Measurements from ENCODE around the gene NKPD1. TPM values are rescaled to one million over a fixed set of nuclear protein-coding genes. Genes with fewer than 3 reads are reported as not detected.

NKPD1 gene
- total RNA-seq, 2 donors from 2014 or later = 0.49 to 0.81 TPM

DNA sequence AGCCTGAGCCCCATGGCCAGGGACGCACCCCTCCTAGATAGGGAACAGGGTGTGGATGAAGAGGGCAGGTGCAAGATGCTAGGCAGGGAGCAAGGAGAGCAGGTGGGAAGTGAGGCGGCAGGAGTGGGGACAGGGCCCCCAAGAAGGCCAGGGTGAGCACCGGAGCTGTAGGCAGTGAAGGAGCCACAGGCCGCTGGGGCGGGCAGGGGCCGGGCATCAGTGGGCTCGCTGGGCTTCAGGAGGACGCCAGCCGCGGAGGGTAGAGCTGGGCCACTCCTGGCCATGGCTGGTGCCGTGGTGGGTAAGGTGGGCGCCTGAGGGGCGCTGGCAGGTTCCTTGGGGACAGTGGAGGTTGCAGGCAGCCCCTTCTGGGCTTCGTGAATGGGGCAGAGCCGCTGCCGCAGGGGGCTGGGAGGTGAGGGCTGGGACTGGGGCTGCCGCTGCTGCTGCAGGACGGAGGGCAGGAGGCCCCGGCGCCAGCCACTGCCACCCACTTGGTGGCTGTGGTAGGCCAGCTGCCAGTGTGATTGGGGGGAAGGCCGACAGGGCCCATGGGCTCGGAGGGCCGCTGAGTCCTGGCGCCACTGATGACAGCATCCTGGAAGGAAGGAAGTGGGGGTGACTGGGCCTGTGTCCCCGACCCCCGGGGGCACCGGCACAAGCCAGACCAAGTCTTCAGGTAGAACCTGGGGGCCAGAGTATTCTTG lies 2.1 kb downstream of the NKPD1 start:
- DNase-seq (ENCODE audit: low spot score) (no peak), ATAC-seq (ENCODE audit: insufficient number of reproducible peaks, low FRiP score, low read depth) (no peak)
- Histone ChIP-seq H3K9me3 (no peaks in the 10 kb centered on the region), H3K4me3 (no peak overlapping the region), H3K36me3 (no peaks in the 10 kb centered on the region), H3K27ac (no peak overlapping the region), H3K27me3 (replicated peaks; ENCODE audit: insufficient read depth) (no peaks in the 10 kb centered on the region), H3K4me1 (ENCODE audit: control insufficient read depth in 1 of 2, low read depth in 2 of 2) (peaks cover 1 to 3% of the 10 kb centered on the region in 2 donors)
- TF ChIP-seq, protein P1, sequence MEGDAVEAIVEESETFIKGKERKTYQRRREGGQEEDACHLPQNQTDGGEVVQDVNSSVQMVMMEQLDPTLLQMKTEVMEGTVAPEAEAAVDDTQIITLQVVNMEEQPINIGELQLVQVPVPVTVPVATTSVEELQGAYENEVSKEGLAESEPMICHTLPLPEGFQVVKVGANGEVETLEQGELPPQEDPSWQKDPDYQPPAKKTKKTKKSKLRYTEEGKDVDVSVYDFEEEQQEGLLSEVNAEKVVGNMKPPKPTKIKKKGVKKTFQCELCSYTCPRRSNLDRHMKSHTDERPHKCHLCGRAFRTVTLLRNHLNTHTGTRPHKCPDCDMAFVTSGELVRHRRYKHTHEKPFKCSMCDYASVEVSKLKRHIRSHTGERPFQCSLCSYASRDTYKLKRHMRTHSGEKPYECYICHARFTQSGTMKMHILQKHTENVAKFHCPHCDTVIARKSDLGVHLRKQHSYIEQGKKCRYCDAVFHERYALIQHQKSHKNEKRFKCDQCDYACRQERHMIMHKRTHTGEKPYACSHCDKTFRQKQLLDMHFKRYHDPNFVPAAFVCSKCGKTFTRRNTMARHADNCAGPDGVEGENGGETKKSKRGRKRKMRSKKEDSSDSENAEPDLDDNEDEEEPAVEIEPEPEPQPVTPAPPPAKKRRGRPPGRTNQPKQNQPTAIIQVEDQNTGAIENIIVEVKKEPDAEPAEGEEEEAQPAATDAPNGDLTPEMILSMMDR (IDR thresholded peaks at IDR 0.05) = no peak

DNA sequence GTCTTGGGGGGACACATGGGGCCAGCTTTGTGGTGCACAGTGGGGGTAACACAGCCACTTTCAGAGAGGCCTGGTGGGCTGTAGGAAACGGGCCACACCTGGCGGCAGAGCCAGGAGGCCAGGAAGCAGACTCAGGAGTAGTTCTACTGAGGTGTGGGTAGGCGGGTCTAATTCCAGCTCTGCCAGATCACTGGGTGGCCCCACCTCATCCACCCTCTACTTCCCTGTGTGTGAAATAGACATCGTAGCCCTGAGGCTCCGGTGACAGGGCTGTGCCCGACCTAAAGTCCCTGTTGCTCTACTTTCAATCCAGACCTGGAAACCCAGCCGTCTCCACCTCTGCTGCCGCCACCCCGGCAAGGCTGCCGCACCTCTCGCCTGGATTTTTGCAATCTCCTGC lies 4.0 kb downstream of the NKPD1 start:
- ATAC-seq (ENCODE audit: insufficient number of reproducible peaks, low FRiP score, low read depth) (no peak), DNase-seq (ENCODE audit: low spot score) (no peak)
- no peaks in the 10 kb centered on the region for H3K27me3 ChIP-seq (replicated peaks; ENCODE audit: insufficient read depth)
- TF ChIP-seq, protein P1 (IDR thresholded peaks at IDR 0.05) = no peak
- no peak overlapping the region for H3K27ac ChIP-seq
- no peaks in the 10 kb centered on the region for H3K36me3 ChIP-seq
- H3K4me3 ChIP-seq = no peak overlapping the region
- H3K9me3 ChIP-seq = no peaks in the 10 kb centered on the region
- peaks cover 7 to 22% of the 10 kb centered on the region in 2 donors for H3K4me1 ChIP-seq (ENCODE audit: control insufficient read depth in 1 of 2, low read depth in 2 of 2)

DNA sequence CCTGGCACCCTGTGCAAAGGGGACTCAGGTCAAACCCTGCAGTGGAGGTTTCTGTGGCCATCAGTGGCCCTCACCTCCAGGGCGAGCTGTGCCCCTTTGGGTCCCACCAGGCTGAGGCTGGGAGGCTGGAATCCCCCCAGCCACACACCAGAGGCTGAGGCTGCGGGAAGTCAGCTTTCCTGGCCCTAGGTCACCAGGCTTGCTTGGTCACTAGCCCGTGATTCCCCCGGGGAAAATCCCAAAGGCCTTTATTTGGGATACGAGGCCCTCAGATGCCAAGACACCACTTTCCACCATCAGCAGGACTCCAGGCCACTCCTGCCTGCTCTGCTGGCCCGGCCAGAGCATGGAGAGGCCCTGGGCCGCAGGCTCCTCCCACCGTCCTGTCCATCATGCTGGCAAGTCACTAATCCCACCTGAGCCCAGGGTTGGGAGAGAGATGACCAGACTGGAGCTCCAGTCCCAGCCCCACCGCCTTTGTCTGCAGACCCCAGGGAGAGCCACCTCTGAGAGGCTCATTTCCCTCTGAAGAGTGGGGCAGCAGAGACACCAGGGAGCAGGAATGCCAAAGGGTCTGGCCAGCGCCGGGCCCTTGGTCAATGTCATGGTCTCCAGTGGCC lies 4.7 kb downstream of the NKPD1 start:
- Histone ChIP-seq H3K27ac (no peak overlapping the region), H3K4me1 (ENCODE audit: control insufficient read depth in 1 of 2, low read depth in 2 of 2) (peaks cover 7 to 25% of the 10 kb centered on the region in 2 donors), H3K4me3 (no peak overlapping the region), H3K36me3 (no peaks in the 10 kb centered on the region), H3K9me3 (no peaks in the 10 kb centered on the region), H3K27me3 (replicated peaks; ENCODE audit: insufficient read depth) (no peaks in the 10 kb centered on the region)
- ATAC-seq (ENCODE audit: insufficient number of reproducible peaks, low FRiP score, low read depth) (no peak), DNase-seq (ENCODE audit: low spot score) (no peak)
- TF ChIP-seq, protein P1 (IDR thresholded peaks at IDR 0.05) = no peak

DNA sequence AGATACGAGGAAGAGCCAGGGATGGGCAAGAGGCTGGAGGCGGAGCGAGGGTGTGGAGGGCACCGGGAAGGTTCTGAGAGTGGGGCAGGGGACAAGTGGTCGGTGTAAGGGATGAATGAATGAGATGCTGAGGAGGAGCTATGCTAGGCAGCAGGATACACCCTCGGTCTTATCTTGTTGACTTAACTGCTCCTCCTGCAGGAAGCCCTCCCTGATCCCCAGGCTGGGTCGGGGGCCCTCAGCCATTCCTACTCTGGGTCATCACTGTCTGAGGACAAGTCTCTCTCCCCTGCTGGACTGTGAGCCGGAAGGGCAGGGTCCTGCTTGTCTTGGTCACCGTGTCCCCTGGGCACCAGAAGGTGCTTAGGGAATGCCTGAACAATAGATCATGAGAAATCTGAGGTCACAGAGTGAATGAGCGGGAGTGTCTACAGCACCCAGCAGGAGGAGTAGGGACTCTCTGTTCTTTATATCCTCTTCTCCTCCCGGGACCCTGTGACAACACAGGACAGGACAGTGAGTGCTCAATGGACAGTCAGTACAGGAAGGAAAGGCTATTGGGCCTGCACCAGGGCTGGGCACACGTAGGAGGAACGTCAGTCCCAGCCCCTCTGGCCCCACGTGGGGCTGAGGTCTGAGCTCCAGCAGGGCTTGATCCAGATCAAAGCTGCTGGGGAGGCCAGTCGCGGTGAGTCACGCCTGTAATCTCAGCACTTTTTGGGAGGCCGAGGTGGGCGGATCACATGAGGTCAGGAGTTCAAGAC lies 6.5 kb downstream of the NKPD1 start:
- no peaks in the 10 kb centered on the region for H3K36me3 ChIP-seq
- ATAC-seq (ENCODE audit: insufficient number of reproducible peaks, low FRiP score, low read depth) (no peak), DNase-seq (ENCODE audit: low spot score) (no peak)
- H3K4me1 ChIP-seq (ENCODE audit: control insufficient read depth in 1 of 2, low read depth in 2 of 2) = peaks cover 7 to 25% of the 10 kb centered on the region in 2 donors
- TF ChIP-seq, protein P1 (IDR thresholded peaks at IDR 0.05) = no peak
- no peaks in the 10 kb centered on the region for H3K9me3 ChIP-seq
- H3K27ac ChIP-seq = no peak overlapping the region
- H3K4me3 ChIP-seq = peak overlapping the region; percentile 60
- no peaks in the 10 kb centered on the region for H3K27me3 ChIP-seq (replicated peaks; ENCODE audit: insufficient read depth)

Measured in thoracic aorta (tissue), 2 donors.